HG03095 (cell line): ENCODE data around the gene TPPP2.
"Not testable (repeated sequence)": the region's sequence is repeated elsewhere in the genome, so short reads cannot be mapped to it uniquely, and the experiment has no call there.

Experiments used
- ATAC-seq: cut with Tn5 transposase; IDR thresholded peaks from one replicate; pipeline ENCODE4 v1.9.1; 2021; ENCODE audit warnings: moderate library complexity; ENCODE audit not compliant: unreplicated experiment

The TPPP2 gene

GRCh38 chr14:21037156-21037555 is 7.1 kb downstream of the TPPP2 start:
- no peak for ATAC-seq

DNA sequence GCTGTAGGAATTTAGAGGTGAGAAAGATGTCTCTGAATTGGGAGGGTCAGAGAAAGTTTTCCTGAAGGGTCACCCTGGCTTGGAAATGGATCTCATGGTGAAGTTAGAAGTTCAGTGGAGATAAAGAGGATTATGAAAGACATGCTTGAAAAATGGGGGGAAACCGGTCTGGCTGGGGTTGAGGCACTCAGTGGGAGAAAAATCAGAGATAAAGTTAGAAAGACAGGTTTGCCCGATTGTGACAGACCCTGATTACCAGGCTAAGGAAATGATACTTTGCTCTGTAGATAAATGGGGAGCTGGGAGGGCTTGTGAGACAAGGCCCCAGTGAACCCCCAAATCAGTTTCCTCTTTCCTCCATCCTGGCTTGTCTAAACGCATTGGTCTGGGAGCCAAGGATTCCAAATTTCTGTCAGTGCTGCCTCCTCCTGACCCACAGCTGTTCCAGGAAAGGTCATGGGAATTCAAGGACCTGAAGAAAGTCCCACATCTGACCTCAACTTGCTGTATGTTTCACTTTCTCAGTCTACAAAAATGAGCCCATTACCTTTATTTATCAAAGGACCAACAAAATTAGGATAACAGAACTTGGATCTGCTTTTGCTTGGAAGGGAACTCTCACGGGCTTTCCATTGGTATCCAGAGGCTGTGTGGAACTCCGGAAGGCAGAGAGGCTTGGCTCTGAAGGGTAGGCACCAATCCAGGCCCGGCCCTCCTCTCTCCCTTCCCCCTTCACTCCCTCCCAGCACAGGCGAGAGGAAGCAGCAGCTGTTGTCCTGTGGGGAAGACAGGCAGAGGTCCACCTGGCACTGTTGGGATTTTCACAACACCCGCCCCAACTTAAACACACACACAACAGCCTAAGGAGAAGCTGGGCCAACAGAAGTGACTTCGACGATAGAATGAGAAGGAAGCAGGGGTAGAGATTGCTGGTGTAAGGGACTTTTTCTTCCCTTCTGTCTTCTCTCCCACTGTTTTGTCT is 8.7 kb downstream of the TPPP2 start:
- no peak for ATAC-seq

DNA sequence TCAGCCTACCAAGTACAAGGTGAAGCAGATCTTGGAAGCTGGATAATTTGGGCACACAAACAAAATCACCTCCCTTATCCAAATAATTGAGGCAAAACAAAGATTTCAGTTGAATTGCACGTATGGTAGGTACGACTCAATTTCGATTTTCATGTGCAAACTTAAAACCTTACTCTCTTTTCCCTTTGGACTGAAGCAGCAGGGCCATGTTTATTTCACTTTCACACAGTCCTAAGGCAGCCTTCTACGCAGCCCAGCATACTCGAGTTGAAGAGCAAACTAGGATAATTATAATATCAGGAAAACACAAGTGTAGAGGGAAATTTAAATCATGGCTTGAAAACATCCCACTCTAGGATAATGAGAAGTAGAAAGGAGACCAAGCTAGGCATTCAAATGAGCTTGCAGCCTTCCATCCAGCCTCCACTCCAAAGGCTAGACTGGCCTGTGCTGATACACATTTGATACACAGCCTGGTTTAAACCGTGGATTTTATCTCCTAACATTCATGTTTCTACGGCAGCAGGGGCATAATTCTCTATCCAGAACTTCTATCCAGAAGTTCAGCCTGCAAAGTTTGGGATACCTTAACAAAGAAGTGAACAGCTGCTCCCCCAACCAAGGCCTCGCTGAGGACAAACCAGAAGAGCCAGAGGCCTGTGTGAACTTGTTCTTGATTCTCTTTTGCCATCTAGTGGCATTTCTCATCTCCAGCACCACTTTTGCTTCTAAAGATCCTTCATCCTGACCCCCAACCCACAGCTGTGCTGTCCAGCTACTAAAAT is 9.8 kb downstream of the TPPP2 start:
- no peak for ATAC-seq

- no peak for ATAC-seq
These were observed 10.4 kb downstream of the TPPP2 start for GRCh38 chr14:21040370-21040925.

DNA sequence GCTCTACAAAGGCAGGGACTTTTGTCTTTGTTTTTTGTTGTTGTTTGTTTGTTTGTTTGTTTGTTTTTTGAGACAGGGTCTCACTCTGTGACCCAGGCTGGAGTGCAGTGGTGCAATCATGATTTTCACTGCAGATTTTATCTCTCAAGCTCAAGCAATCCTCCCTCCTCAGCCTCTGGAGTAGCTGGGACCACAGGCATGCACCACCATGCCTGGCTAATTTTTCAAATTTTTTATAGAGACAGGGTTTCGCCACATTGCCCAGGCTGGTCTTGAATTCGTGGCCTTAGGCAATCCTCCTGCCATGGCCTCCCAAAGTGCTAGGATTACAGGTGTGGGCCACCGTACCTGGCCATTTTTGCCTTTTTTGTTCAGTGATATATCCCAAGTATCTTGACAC is 10.9 kb downstream of the TPPP2 start:
- ATAC-seq: not testable (repeated sequence)

DNA sequence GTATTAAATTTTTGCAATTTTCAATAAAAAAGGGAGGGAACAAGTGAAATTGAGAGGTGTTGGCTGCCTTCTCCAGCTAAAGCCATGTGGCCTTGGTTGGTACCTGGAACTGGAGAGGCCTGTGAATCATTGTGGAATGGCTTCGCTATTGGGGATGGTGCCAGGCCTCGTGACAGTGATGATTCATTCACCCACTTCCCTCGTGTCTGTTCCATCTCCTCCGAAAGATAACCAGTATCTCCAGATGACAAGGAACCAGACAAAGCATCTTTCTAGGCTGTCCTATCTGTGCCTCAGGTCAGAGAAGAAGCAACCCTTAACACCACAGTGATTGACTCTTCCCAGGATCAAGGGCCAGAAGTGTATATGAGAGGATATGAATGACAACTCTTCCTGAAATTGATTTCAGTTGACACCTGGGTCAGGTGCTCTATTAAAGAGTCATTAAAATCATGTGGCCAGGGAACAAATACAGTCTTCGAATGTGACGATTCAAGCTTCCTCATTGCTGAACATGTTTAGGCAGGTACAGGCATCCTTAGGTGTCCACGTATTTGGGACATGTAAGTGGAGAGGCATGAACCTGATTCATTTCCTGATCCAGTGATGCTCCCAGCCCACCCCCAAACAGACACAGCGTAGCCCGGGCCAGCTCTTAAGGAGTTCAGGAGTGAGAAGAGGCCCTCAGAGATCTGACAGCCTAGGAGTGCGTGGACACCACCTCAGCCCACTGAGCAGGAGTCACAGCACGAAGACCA is 11.8 kb downstream of the TPPP2 start, which contains the start of gene RNASE7:
Gene RNASE7 (plus strand): TSS at position 687 of the 758 bp plus-strand sequence. CDS start 631 bp downstream, outside the sequence.
- ATAC-seq: no peak

GRCh38 chr14:21042918-21043317 is 12.9 kb downstream of the TPPP2 start:
- ATAC-seq: no peak

- no peak for ATAC-seq
These were observed 13.5 kb downstream of the TPPP2 start for GRCh38 chr14:21043387-21043973.

GRCh38 chr14:21043974-21044618 is 14.1 kb downstream of the TPPP2 start:
- no peak for ATAC-seq

- ATAC-seq: no peak
These were observed 17.4 kb downstream of the TPPP2 start for GRCh38 chr14:21047378-21047781.

DNA sequence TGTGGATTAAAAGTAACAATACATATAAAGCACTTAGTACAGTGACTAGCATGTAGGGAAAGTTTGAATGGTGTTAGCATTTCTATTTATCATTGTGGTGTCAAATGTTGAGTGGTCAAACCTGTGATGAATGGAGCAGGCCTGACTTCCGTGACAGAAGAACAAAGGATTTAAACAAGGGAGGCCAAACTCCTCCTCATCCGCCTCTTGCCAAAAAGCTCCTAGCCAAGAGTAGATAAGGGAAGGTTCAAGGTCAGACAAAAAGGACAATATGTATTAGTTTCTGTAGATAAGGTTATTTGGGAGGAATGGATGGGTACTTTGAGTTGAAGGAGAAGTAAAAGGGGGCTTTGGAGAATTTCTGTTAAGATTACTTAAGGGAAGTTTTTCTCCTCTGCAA is 18.6 kb downstream of the TPPP2 start:
- ATAC-seq: no peak

DNA sequence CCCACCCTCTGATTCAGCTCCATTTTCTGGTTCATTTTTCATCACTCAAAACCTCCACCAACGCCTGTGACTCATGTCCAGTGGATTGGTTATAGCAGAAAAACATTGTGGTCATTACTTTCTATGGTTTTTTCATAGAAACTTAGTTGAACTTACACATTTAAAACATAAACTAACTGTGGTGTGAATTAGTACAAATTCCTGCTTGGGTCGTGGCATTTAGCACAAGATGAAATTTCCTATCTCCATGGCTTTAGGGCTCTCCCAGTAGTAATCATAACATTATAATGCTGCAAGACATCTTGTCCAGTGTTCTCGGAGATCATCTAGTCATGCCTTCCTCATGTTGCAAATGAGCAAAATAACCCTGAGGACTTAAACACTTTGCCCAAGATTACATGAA is 19.3 kb downstream of the TPPP2 start:
- no peak for ATAC-seq

- ATAC-seq: no peak
These were observed 20.6 kb downstream of the TPPP2 start for GRCh38 chr14:21050597-21050996.

- ATAC-seq: no peak
These were observed 23.4 kb downstream of the TPPP2 start for GRCh38 chr14:21053184-21054122.

DNA sequence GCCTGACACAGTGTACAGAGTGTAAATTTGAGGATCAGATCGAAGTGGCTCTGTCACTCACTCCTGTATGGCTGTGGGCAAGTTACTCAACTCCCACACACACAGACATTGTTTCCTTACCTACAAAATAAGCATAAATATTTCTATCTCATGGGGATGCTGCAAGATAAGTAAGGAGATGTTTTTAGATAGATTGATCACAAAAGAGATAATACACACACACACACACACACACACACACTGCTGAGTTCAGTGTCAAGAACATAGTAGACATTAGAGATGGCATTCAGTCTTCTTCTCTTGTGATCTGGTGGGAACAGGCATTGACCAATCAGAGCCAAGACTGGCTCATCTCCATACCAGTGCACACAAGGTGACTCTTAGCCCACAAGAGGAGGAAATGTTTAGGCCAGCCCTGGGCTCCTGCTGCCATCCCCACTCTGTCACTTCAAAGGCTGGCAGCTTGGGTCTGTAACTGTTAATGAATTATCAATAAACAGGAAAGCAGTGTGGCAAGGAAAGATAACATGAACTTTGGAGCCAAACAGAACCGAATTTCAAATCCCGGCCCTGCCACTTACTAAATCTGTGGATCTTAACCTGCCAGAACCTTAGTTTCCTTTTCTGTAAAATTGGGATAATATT is 24.2 kb downstream of the TPPP2 start:
- no peak for ATAC-seq

- no peak for ATAC-seq
These were observed 24.7 kb downstream of the TPPP2 start for GRCh38 chr14:21054768-21055145.

DNA sequence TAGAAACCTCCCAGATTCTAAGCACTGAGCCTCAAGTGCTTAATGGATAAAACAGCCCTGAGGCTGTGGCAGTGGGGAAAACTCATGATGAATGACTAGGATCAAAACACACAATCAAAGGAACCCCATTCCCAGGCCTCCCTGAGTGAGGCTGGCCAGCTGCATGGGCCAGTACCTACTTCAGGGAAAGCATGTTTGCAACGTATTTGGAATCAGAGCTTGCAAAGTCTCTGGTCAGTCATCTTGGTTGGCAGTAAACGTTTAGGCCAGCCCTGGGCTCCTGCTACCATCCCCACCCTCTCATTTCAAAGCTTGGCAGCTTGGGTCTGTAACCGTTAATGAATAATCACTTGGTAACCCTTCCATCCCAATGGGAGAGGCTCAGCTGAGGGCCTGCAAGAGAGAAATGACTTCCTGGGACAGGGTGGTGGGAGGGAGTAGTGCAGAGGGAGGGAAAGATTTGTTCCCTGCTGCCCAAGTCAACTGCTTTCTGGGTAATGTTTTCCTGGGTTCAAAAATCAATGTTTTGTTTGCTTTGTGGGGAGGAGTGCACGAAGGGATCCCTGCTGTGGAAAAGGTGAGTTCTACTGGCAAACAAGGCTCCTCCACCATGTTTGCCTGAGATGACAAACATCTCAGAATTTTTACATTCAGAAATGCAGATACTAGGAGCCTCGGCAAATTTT is 25.6 kb downstream of the TPPP2 start:
- ATAC-seq: no peak
